ENCODE data around the gene DCAF7. TPM values are rescaled to one million over a fixed set of nuclear protein-coding genes. Genes with fewer than 3 reads are reported as not detected.

Gene DCAF7
- total RNA-seq, 1 experiment from 2014 or later: 47.4 TPM

DNA sequence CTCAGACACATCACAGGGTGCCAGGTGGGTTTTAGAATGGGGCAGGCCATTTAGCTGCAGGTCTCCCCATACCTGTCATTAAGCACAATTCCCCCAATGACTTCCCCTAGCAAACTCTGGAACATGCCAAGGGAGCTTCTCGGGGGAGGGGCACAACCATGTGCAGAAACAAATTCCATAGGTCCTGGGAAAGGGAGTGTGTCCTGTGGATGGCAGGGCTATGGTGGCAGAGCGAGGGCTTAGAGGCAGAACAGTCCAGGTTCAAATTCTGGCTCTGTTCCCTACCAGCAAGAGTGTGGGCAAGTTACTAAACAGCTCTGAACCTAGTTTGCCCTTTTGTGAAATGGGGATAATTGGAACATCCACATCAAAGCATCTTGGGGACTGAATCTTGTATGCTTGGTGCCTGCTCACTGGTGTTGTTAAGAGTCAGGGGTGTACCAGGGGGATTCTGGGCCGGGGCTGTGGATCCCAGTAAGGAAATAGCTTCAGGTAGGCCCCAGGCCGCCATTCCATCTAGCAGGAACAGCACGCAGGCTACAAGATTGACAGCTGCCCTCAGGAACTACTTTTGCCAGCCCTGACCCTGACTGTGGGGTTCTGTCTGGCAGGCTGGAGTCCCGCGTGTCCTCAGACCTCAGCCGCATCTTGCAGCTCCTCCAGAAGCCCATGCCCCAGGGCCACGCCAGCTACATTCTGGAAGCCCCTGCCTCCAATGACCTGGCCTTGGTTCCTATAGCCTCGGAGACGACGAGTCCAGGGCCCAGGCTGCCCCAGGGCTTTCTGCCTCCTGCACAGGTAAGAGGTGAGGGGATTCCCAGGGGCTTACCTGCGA is 5.6 kb upstream of the DCAF7 start:
- DNase-seq (ENCODE audit: low spot score): no peak

DNA sequence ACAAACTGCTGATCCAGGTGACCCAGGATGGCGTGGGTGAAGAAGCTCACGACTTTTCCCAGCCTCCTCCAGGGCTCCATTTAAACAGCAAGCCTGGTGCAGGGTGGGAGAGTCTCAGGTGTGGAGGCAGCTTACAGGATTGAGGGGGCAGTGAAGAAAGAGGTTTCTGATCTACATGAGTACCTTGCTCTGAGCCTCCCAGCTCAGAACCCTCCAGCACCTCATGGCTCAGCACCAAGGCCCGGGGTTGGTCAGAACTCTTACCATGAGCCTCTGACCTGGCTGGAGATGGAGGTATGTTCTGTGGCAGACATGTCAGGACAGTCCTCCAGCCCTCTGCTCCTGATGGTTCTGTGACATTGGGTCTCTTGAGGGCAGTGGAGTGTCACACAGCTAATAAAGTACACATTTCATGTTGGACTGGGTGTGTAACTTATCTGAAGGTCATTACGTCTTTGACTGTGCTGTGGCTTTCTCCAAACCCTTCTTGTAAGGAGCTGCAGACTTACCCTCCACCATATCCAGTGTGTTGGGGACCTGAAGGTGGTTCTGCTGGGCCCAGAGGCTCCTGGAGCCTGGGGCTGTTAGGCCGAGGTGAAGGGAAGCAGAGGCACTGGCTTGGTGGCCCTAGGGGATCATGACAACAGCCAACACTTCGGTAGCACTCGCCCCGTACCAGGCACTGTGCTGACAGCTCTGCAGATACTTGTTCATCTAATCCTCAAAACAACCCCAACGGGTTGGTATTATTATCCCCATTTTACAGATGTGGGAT is 3.8 kb upstream of the DCAF7 start:
- no peak for DNase-seq (ENCODE audit: low spot score)

DNA sequence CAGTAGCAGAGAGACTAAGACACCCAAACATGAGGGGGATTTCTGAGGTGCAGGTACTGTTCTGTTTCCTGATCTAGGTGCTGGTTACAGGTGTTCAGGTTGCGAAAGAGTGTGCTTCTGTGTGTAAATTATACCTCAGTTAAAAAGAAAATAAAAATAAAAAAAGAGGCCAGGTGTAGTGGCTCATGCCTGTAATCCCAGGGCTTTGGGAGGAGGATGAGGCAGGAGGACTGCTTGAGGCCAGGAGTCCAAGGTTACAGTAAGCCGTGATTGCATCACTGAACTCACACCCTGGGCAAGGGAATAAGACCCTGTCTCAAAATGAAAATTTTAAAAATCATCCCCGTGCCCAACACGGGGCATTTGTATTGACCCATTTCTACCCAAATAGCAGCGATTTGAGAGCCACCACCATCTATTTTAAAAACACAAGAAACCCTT is 3.2 kb upstream of the DCAF7 start:
- no peak for DNase-seq (ENCODE audit: low spot score)

DNA sequence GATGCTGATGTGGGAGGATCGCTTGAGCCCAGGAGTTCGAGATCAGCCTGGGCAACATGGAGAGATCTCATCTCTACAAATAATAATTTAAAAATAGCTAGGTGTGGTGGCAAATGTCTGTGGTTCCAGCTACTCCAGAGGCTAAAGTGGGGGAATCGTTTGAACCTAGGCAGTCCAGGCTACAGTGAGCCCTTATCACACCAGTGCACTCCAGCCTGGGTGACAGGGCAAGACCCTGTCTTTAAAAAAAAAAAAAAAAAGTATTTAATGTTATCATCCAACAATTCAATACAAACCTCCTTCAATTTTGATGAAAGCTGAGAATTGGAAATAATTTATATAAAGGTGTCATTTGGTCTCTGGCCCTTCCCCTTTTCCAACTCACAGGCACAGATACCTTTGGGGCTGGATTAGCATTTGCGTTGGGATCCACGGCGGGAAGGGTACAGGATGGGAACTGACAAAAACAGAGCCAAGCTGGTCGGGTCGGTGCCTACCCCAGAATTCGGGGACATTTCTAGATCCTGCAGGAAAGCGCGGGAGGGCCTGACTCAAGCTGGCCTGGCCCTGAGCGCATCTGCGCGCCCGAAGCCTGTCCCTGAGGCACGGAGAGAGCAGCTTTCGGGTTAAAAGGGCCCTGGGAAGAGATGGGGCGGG is 860 bp upstream of the DCAF7 start:
- no peak for DNase-seq (ENCODE audit: low spot score)

DNA sequence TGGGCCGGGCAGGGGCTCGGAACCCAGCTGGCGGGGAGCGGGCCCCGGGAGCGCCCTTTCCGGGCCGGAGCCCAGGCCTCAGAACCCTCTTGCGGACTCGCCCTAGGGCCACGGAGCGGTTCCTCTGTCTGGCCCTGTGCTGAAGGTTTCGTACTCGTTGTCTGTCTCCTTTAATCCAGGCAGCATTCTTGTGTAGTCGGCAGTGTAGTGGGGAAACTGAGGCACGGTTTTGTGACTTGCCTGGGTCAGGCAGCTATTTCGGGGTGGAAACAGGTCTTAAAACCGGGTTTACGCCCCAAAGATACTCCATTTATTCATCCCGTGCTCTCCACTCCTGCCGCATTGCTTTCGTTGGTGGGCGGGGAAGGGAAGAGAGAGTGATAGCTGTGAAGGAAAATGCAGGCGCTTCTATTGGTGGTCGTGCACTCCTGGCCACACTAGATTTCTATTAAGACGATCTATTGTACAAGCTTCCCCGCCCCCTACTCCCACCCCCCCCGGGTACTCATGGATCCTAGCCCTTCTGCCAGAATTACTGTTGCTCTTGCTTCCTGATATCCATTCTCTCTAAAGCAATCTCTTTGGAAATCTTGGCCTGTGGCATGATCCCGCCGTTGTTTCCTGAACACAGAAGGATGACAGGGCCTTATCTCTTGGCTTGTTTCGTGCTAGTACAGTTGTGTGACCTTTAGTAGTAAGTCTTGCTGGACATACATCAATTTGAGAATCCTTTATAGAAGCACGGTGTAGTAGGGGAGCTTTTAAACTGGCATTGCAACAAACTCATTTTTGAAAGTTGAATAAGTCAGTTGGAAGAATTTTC is 751 bp downstream of the DCAF7 start:
- peak; percentile 14 for DNase-seq (ENCODE audit: low spot score)

DNA sequence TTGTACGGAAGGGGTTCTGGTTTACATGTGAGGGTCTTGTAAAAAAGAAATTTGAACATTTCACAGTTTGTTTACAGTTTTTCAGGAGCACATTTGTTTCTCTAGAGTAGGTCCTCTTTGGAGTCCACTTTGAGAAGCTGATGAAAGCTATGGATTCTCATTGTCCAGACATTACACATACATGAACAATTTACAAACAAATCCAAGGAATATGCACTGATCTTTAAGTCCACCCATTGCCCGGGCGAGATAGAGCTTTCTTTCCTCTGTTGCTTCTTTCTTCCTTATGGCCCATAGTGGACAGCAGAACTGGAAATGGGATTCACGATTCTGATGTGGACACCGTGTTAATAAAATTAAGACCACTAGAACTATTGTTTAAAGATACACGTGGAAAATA is 1.9 kb downstream of the DCAF7 start:
- no peak for DNase-seq (ENCODE audit: low spot score)

DNA sequence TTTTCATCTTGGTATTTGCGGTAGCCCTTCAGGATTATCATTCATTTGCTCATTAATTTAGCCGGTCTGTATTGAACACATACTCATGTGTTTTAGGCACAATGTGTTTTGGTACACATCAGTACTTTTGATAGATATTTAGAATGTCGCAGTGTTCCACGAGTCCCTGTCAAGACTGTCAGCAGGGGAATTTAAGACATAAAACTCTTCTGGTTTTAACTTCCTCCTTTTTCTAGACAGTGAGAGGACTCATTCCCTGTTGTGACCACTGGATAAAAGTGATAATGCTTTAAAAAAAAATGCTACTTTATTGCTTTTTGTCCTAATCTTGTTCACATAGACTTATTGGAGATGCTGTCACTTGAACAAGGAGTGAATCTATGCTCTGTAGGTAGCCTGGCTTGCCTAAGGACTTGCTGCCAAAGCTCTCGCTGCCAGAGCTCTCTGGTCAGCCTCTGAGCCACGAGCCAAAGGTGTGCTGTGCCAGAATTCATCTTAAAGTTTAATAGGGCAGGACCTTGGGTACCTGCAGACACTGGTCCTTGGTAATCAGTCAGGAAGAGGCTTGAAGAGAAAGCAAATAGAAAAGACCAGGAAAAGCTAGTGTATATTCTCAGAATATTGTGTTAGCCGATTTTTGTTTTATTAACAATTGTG is 5.4 kb downstream of the DCAF7 start:
- DNase-seq (ENCODE audit: low spot score): no peak

DNA sequence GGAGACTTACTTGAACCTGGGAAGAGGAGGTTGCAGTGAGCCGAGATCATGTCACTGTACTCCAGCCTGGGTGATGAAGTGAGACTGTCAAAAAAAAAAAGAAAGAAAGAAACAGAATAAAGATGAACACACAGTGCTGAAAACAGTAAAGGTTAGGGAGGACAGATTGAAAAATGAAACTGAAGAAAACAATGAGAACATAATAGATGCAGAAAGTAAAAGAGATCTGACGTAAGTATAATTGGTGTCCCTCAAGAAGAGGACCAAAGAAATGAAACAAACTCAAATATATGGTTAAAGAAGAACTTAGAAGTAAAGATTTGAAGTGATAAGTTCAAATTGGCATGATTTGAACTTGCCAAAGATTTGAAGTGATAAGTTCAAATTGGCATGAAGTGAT is 7.1 kb downstream of the DCAF7 start:
- DNase-seq (ENCODE audit: low spot score): no peak

DNA sequence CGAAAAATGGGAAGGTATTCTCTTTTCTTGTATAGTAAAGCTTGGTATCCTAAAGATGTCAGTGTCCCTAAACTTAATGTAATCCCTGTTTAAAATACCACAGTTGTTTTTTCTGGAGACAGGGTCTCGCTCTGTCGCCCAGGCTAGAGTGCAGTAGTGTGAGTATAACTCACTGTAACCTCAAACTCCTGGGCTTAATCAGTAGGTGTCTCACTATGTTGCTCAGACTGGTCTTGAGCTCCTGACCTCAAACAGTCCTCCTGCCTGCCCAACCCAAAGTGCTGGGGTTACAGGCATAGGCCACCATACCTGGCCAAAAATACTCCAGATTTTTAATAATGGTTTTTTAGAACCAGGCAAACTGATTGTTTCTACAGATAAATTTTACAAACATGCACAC is 8.2 kb downstream of the DCAF7 start:
- no peak for DNase-seq (ENCODE audit: low spot score)

DNA sequence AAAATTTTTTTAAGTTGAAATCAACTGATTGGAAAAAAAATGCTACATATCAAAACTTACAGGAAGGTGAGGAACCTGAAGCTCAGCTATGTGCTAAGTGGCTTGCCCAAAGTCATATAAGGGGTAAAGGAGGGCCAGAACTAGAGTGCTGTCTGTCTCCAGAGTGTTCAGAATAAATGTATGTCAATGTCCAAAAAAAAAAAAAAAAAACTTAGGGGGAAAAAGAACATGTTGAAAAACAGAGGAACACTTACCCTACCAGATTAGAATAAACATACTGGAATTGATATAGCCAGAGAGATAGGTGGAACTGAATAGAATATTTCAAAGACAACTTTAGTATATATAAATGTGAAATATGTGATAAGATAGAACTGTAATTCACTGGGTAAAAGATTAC is 11.5 kb downstream of the DCAF7 start:
- no peak for DNase-seq (ENCODE audit: low spot score)

DNA sequence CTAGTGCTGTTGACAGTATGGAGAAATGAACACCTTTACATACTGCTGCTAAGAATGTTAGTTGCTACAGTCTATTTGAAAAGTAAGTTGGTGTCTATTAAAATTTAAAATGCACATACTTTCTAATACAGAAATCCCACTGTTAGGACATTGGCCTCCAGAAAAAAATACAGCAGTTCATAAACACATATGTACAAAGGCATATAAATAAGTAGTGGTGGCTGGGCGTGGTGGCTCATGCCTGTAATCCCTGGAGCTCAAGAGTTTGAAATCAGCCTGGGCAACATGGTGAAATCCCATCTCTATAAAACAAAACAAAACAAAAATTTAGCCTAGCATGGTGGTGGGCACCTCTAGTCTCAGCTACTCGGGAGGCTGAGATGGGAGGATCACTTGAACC is 13.1 kb downstream of the DCAF7 start:
- no peak for DNase-seq (ENCODE audit: low spot score)

DNA sequence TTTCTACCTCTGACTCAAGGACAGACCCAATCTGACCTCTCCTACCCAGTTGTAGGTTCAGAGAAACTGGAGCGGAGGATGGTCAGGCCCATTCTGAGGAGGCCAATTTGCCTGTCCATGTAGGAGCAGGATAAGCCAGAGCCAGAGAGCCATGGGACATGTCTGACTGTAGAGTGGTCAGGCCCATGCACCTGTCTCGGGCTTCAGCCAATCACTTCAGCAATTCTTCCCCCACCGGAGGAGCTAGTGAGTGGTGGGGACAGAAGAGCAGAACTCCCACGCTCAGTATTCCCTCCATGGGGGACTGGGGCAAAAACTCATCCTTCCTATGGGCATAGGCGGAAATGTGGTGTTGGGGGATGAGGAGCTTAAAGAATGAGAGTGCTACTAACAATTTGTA is 14.3 kb downstream of the DCAF7 start:
- no peak for DNase-seq (ENCODE audit: low spot score)

DNA sequence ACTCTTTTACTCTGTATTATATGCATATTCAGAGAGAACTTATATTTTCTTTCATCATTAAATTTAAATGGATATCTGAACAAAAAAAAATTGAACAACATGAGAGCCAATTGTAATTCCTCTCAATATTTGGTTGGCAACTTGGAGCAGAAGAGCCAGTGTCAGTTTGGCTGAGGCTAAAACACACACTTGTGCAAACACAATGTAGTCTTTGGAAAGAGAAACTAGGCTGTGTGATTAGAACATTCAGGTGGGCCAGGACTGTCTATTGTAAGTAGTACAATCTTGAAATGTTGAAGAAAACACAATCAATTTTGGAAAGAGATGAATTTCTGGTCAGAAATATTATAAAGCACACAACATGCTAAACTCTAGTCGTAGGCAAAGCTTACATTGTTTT is 17.0 kb downstream of the DCAF7 start:
- DNase-seq (ENCODE audit: low spot score): no peak

DNA sequence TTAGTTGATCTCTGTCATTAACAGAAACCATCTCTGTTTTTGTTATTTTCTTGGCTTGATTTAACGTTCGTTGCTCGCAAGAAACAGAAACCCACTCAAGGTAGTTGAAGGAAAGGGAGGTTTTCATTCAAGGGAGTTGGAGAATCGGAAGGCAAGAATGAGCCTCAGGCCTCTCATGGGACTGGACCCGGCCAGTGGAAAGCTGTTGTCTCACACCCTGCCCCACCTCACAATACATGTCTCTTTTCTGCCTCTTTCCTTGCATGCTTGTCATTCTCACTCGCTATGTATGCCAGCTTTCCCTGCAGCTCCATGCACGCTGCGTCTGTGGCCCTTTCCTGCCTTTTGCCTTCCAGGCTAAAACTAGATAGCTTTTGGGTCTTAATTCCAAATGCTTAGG is 18.3 kb downstream of the DCAF7 start:
- DNase-seq (ENCODE audit: low spot score): no peak

DNA sequence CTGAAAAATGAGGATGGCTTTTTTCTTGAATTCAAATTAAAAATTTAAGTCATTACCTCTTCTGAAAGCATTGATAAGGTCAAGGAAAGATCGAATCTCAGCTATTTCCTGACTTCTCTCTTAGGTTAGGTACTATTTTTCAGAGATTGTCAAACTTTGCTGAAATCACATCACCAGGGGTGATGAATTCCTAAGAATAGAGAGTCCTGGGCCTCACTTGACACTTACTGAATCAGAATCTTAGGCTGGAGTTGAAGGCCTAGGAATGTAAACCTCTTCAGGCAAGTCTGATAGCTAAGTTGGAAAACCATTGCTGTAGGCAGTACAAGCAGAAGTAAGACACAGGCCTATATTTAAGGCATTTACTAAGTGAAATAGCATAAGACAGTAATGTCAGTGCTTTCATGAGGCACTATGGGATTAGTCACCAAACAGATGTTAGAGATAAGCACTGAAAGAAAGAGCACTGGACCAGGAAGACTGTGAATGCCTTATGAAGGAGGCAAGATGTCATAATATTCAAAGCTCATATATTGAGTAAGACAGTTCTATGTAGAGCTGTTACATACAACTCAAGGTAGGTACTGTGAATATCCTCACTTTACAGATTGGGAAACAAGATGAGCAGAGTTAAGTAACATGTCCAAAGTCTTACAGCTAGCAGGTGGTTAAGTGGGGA is 21.5 kb downstream of the DCAF7 start:
- DNase-seq (ENCODE audit: low spot score): peak; percentile 37

DNA sequence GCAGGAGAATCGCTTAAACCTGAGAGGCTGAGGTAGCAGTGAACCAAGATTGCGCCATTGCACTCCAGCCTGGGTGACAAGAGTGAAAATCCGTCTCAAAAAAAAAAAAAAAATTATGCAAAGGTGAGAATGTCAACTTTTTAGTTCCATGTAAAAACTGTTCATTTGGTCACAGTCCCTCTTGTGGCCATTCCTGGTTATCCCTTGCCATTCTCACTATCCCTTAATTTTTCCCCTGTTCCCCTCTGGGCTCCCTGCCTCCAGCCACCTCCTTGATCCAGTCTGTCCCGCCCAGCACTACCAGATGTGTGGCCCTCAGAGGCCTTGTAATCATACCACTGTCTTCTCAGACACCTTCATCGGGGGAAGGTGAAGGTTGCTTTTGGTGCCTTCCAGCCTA is 23.4 kb downstream of the DCAF7 start:
- no peak for DNase-seq (ENCODE audit: low spot score)

DNA sequence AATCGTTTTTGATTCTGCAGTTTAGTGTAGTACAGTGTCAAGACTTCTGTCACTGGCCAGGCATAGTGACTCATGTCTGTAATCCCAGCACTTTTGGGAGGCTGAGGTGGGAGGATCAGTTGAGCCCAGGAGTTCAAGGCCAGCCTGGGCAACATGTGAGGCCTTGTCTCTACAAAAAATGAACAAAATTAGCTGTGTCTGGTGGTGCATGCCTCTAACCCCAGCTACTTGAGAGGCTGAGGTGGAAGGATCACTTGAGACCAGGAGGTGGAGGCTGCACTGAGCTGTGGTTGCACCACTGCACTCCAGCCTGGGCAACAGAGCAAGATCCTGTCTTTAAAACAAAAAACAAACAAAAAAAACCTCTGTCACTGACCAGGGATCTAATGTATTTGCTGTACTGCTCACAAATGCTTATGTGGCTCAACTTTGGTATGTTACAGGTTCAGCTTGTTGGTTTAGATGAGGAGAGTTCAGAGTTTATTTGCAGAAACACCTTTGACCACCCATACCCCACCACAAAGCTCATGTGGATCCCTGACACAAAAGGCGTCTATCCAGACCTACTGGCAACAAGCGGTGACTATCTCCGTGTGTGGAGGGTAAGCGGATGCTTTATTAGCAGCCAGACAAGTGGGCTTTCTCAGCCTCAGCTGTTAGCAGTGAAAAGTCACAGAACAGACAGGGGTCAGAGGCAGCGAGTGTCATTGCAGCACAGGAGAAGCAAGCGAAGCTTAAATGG is 27.9 kb downstream of the DCAF7 start:
- no peak for DNase-seq (ENCODE audit: low spot score)

DNA sequence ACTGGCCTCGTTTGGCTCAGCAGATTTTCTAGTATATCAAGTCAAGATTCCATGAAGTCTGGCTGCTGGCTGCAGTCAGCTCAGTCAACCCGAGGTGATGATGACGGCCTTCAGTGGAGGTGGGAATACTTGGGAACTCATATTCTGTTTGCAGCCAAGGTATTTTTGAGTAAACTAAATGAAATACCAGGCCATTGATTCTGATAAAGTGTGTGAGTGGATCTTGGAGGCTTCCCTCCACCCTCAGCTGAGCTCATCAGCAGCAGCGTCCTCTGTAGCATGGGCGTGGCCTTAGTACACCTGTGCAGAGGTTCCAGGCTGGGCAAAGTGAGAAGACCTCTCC is 28.5 kb downstream of the DCAF7 start:
- DNase-seq (ENCODE audit: low spot score): no peak

DNA sequence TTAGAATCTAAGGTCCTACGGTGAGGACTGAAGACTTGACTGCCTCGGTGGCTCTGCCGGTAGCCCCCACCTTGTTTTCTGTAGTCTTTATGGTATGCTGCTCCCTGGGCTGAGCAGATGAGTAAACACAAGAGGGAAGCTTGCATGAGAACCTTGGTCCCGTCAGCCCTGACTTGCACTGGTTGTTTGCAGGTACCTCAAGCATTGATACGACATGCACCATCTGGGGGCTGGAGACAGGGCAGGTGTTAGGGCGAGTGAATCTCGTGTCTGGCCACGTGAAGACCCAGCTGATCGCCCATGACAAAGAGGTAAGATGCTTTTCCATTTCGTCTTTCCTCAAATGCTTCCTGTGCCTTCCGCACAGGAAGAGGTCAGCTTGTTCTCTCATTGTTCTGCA is 29.4 kb downstream of the DCAF7 start:
- no peak for DNase-seq (ENCODE audit: low spot score)

DNA sequence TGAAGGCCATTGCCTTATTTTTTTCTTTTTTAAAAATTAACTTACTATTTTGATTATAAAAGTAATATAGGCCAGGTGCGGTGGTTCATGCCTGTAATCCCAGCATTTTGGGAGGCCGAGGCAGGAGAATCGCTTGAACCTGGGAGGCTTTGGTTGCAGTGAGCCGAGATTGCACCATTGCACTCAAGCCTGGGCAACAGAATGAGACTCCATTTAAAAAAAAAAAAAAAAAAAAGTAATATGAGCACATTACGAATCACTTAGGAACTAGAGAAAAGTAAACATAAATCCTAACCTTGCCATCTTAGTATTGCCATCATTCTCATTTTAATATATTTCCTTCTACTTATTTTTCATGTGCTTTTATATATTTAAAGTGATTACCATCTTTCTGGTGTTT is 37.5 kb downstream of the DCAF7 start:
- DNase-seq (ENCODE audit: low spot score): no peak

Measured in A172 (cell line).